HepG2 (cell line): ENCODE data around the gene RPTOR. TPM values are rescaled to one million over a fixed set of nuclear protein-coding genes. Genes with fewer than 3 reads are reported as not detected.
A peak's percentile ranks its signal among the peaks of the same experiment; 100 is the strongest.

Experiments used
- ELF4 ChIP-seq: sonication (generic); formaldehyde crosslinking; IDR thresholded peaks from 2 replicates; pipeline ENCODE4 v1.5.0; 2020; ENCODE audit warnings: missing genetic modification reagents, mild to moderate bottlenecking, moderate library complexity, borderline replicate concordance
- HCFC1 ChIP-seq: fragments of 150-350 bp; IDR thresholded peaks from 2 replicates; pipeline ENCODE4 v1.6.1; 2014; ENCODE audit warnings: low read depth, low read length
- KLF13 ChIP-seq: sonication (generic); formaldehyde crosslinking; IDR thresholded peaks from 2 replicates; pipeline ENCODE4 v1.4.0; 2020; ENCODE audit warnings: mild to moderate bottlenecking, missing genetic modification reagents
- MED13 ChIP-seq: sonication (generic); formaldehyde crosslinking; IDR thresholded peaks from 2 replicates; pipeline ENCODE4 v1.5.0; 2020; ENCODE audit warnings: missing genetic modification reagents
- SP4 ChIP-seq: sonication (generic); formaldehyde crosslinking; IDR thresholded peaks from 2 replicates; pipeline ENCODE4 v1.8.1; 2023; ENCODE audit warnings: mild to moderate bottlenecking, missing genetic modification reagents
- SRF ChIP-seq: IDR thresholded peaks from 2 replicates; pipeline ENCODE4 v1.6.1; 2011; ENCODE audit warnings: mild to moderate bottlenecking, low read depth, low read length, moderate library complexity
- SUZ12 ChIP-seq: fragments of 150-350 bp; IDR thresholded peaks from 2 replicates; pipeline ENCODE4 v1.6.1; 2014; ENCODE audit warnings: low read depth, low read length
- ZBTB21 ChIP-seq: sonication (generic); formaldehyde crosslinking; IDR thresholded peaks from 2 replicates; pipeline ENCODE4 v1.4.0; 2020; ENCODE audit warnings: missing genetic modification reagents
- ZC3H4 ChIP-seq: sonication (generic); formaldehyde crosslinking; IDR thresholded peaks from 2 replicates; pipeline ENCODE4 v1.4.0; 2020; ENCODE audit warnings: missing genetic modification reagents, borderline replicate concordance
- ZMYM2 ChIP-seq: sonication (generic); formaldehyde crosslinking; IDR thresholded peaks from 2 replicates; pipeline ENCODE4 v1.8.0; 2022; ENCODE audit warnings: mild to moderate bottlenecking, missing genetic modification reagents
- ZNF383 ChIP-seq: sonication (generic); formaldehyde crosslinking; IDR thresholded peaks from 2 replicates; pipeline ENCODE4 v1.4.0; 2020; ENCODE audit warnings: missing genetic modification reagents, mild to moderate bottlenecking, borderline replicate concordance
- ZNF639 ChIP-seq: conservative IDR thresholded peaks from 2 replicates; pipeline ENCODE4 v1.6.1; 2018; ENCODE audit warnings: missing genetic modification reagents
- ZSCAN31 ChIP-seq: sonication (generic); formaldehyde crosslinking; IDR thresholded peaks from 2 replicates; pipeline ENCODE4 v1.5.0; 2020; ENCODE audit warnings: low read depth, mild to moderate bottlenecking, missing genetic modification reagents
- polyA plus RNA-seq, 8 experiments: library from polyadenylated mRNA; depleted of rRNA in 3 of 8; stranded (reverse) in 7 of 8; unstranded in 1 of 8; fragments of >200 nt; fragmentation: Illumina TruSeq in 4 of 8; extraction: Trizol in 4 of 8; gene quantifications; 2 replicates each; pipeline versions ENCODE4 v1.2.1 to v1.2.3, GENCODE V29; 2011 to 2016; ENCODE audit warnings: low read depth in 4 of 8, missing spikeins in 1 of 8, mixed read lengths in 1 of 8; ENCODE audit not compliant: insufficient read depth in 1 of 8
- total RNA-seq, 5 experiments: library from RNA; depleted of rRNA; stranded (reverse); fragments of >200 nt; fragmentation: Illumina TruSeq; extraction: Trizol; gene quantifications; 2 replicates each; pipeline ENCODE4 v1.2.3, GENCODE V29; 2016; ENCODE audit warnings: low read depth in 1 of 5

RPTOR gene
- total and polyA plus RNA-seq, 2 of the 13 experiments (the other 11 are each of a cell fraction or from before 2014, with no cell fraction given), result 6.6 to 25.3 TPM

GRCh38 chr17:80667462-80668277 is 123.0 kb downstream of the RPTOR start (continued):
- TF ChIP-seq KLF13 (CRISPR knock-in tag) (no peak), ZSCAN31 (CRISPR knock-in tag) (no peak), ZNF383 (no peak), SUZ12 (no peak), ZBTB21 (no peak), ELF4 (CRISPR knock-in tag) (no peak), HCFC1 (no peak), SP4 (CRISPR knock-in tag) (no peak), MED13 (CRISPR knock-in tag) (no peak), SRF (0 out of 2 replicates have a peak, but pooled peaks have one; percentile 43), ZC3H4 (CRISPR knock-in tag) (no peak), ZNF639 (CRISPR knock-in tag) (0 out of 2 replicates have a peak, but pooled peaks have one; percentile 32), ZMYM2 (CRISPR knock-in tag) (peak; percentile 58; the same call in 1 of the 2 replicates)
- TF ChIP-seq, all 625 proteins: peak for 116
